Activated naive CD4-positive, alpha-beta T cell treated with anti-CD3 and anti-CD28 coated beads, Interleukin-2, amount 50 U/mL, for 72 hours (primary cell): Measurements from ENCODE around the gene ASB1. TPM values are rescaled to one million over a fixed set of nuclear protein-coding genes. Genes with fewer than 3 reads are reported as not detected.

Experiments
- ATAC-seq, 2 donors: fragments of 150-1000 bp; cut with Tn5 transposase; 2 replicates each; pipeline ENCODE4 v1.10.0; 2021; ENCODE audit warnings: mild to moderate bottlenecking in 2 of 2, moderate library complexity in 2 of 2
- DNase-seq, 2 donors: peaks; one replicate each; pipeline ENCODE4 v3.0.0; 2021 to 2022; ENCODE audit warnings: low spot score in 2 of 2
- H3K27ac Mint-ChIP-seq, 2 donors: one replicate each; pipeline ENCODE4 v1.8.0; 2022; ENCODE audit warnings: mild to moderate bottlenecking in 2 of 2, mixed read lengths in 2 of 2
- H3K36me3 Mint-ChIP-seq, 2 donors: one replicate each; pipeline ENCODE4 v1.8.0; 2022; ENCODE audit warnings: mixed read lengths in 2 of 2
- H3K9me3 Mint-ChIP-seq, 2 donors: one replicate each; pipeline ENCODE4 v1.8.0; 2022; ENCODE audit warnings: mixed read lengths in 2 of 2
- total RNA-seq, 2 donors: library from RNA; stranded (reverse); gene quantifications; one replicate each; pipeline ENCODE4 v1.2.3, GENCODE V29; 2022

The ASB1 gene
- total RNA-seq, 2 donors from 2014 or later, result 33.9 to 42.0 TPM

DNA sequence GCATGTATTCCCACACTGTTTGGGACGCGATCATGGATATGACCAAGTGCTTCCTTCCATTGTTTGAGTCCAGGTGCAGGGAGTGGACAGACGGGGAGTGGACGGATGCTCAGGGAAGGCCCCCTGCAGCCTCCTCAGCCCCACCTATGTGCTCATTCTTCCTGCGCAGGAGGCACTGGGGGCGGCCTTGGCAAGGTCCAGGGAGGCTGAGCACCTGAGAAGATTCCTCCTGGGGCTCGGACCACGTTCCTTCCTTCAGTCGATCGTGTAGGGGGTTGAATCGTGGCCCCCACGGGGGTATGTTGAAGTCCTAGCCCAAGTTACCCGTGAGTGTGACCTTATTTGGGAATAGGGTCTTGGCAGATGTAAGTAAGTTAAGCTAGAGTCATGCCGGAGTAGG, 60.4 kb downstream of the ASB1 start:
- ATAC-seq (no peak), DNase-seq (no peak)
- Mint-ChIP-seq H3K36me3 (no peaks in the 10 kb centered on the region), H3K9me3 (no peaks in the 10 kb centered on the region), H3K27ac (no peak overlapping the region)

- Mint-ChIP-seq H3K36me3 (no peaks in the 10 kb centered on the region), H3K9me3 (no peaks in the 10 kb centered on the region), H3K27ac (no peak overlapping the region)
- DNase-seq (no peak), ATAC-seq (no peak)
Measured at GRCh38 chr2:238487652-238488346, 61.1 kb downstream of the ASB1 start.

DNA sequence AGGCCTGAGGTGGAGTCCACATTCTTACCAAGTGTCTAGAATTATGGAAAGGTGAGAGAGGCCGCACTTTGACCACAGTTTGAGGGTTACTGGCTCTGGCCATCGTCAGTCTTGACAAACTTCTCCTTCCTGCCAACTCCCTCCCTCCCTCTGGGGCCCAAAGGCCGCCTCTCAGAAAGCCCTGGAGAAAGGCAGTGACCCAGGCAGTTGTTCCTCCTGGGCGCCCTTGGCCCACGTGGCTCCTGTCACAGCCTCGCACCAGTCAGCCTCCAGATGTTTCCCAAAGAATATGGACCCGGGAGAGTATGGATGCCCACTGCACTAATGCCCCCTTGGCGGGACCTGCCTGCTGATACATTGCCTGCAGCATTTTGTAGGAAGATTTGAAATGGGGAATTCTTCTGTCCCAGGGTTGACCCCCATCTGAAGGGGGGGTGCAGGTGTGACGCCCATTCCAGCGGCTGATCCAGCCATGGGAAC, 61.7 kb downstream of the ASB1 start:
- DNase-seq, result no peak
- no peak overlapping the region for H3K27ac Mint-ChIP-seq
- no peaks in the 10 kb centered on the region for H3K9me3 Mint-ChIP-seq
- no peak for ATAC-seq
- H3K36me3 Mint-ChIP-seq, result no peaks in the 10 kb centered on the region

DNA sequence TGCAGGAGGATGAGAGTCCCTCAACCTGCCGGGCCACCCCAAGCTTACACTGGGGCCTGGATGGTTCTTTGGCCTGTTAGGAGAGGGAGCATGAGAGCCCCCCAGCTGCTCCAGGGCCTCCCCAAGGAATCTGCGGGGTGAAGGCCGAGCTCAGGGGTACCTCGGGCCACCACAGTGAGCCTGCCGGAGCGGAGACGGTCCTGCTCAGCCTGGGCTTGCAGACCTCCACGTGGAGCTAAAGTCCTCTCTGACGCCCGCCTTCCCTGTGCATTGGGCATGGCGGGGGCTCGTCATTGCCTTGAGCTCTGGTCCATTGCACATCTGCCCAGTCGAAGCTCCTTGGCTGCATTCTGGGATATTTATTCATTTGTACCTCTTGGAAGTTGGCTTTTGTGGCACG, 62.7 kb downstream of the ASB1 start:
- H3K27ac Mint-ChIP-seq, result no peak overlapping the region
- DNase-seq (no peak), ATAC-seq (no peak)
- no peaks in the 10 kb centered on the region for H3K9me3 Mint-ChIP-seq
- H3K36me3 Mint-ChIP-seq, result no peaks in the 10 kb centered on the region

GRCh38 chr2:238489896-238490295, 63.2 kb downstream of the ASB1 start:
- DNase-seq, result no peak
- H3K36me3 Mint-ChIP-seq, result no peaks in the 10 kb centered on the region
- H3K27ac Mint-ChIP-seq, result no peak overlapping the region
- H3K9me3 Mint-ChIP-seq, result no peaks in the 10 kb centered on the region
- no peak for ATAC-seq

GRCh38 chr2:238492840-238493239, 66.1 kb downstream of the ASB1 start:
- ATAC-seq (no peak), DNase-seq (no peak)
- no peaks in the 10 kb centered on the region for H3K36me3 Mint-ChIP-seq
- H3K9me3 Mint-ChIP-seq, result no peaks in the 10 kb centered on the region
- H3K27ac Mint-ChIP-seq, result peak overlapping the region in 1 of 2 donors; percentile 47

DNA sequence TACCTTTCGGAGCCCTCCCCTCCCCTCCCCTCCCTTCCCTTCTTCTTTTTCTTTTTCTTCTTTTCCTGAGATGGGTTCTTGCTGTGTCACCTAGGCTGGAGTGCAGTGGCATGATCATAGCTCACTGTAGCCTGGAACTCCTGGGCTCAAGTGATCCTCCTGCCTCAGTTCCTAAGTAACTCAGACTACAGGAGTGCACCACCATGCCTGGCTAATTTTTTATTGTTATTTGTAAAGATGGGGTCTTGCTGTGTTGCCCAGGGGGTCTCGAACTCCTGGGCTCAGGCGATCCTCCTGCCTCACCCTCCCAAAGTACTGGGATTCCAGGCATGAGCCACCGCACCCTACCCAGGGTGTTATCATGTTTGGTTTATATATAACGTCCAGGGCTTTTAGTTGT, 66.7 kb downstream of the ASB1 start:
- DNase-seq, result no peak
- Mint-ChIP-seq H3K27ac (peak overlapping the region; percentile 47 to 52), H3K36me3 (no peaks in the 10 kb centered on the region), H3K9me3 (no peaks in the 10 kb centered on the region)
- no peak for ATAC-seq

GRCh38 chr2:238493880-238494572, 67.3 kb downstream of the ASB1 start:
- Mint-ChIP-seq H3K9me3 (no peaks in the 10 kb centered on the region), H3K27ac (peak overlapping the region; percentile 47 to 89), H3K36me3 (no peaks in the 10 kb centered on the region)
- DNase-seq (peak in 1 of 2 donors; percentile 25), ATAC-seq (peak; percentile 80 to 86)

DNA sequence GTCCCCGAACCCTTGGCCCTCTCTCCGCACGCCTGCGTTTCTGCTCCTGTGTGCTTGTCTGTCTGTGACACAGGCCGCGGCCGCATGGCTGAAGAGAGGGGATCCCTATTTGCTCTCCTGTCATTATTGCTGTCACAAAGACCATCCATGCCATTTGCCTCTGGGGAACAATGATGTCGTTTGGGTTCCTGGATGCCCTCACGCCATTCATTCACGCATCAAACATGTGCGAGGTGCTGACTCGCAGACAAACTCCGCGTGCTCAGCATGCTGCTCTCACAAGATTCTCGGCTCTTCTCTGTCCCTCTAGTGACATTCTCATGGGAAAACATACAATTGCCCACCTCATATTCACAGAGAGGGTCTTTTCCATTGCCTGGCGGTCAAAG, 67.8 kb downstream of the ASB1 start:
- ATAC-seq (peak in 1 of 2 donors; percentile 8), DNase-seq (no peak)
- no peaks in the 10 kb centered on the region for H3K36me3 Mint-ChIP-seq
- peak overlapping the region; percentile 47 to 89 for H3K27ac Mint-ChIP-seq
- no peaks in the 10 kb centered on the region for H3K9me3 Mint-ChIP-seq

DNA sequence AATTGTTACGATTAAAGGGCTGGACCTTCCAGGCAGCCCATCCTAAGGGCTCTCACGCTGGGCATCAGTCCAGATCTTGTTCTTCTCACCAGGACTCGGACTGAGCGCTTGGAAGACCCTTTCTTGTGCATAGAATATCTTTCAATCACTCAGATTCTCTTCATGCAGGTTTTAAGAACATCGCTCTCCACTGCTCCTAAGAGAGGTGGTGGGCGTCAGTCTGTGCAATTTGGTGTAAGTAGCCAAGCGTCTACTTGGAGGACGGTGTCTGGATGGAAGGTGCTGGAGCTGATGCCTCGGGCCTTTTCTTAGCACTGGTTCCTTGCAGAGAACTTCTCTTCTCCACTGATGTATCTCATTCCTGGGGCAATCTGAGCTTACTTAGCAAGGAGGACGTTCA, 68.7 kb downstream of the ASB1 start:
- Mint-ChIP-seq H3K9me3 (no peaks in the 10 kb centered on the region), H3K36me3 (no peaks in the 10 kb centered on the region), H3K27ac (no peak overlapping the region)

DNA sequence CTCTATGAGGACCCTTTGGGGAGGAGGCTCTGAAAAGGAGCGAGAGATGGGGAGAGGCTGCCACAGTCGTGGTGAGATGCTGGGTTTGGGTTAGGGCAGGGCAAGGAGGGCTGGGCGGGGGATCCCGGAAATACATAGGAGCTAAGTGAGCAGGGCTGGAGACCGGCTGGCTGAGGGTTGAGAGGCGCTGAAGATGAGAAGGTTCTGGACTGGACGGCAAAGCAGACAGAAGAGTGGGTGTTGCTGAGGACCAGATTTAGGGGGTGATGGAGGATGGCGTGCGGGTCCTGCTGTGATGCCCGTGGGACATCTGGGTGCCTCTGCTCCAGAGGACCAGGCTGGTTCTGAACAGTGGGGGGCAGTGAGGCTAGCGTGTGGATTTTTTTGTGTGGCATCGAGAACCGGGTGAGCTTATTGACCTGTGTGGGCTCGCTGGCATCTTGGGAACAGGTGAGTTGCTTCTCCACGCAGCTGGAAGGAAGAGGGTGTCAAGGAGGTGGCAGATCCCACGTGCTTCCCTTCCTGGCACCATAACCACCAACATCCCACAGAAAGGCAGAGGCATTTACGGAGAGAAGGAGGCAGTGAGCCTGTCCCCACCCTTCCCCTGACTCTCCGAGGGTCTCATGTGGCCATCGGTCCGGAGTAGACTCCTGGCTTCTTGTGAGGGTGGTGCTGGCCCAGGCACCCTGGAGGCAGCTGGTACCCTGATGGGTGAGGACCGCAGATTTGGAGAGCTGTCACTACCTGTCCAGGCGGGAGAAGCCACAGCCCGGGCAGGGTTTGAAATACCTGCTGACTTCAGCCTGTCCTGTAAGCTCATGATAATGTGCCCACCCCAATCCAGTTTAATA, 70.3 kb downstream of the ASB1 start:
- DNase-seq (no peak), ATAC-seq (no peak)
- Mint-ChIP-seq H3K27ac (peak overlapping the region in 1 of 2 donors; percentile 51), H3K36me3 (no peaks in the 10 kb centered on the region), H3K9me3 (no peaks in the 10 kb centered on the region)

More for the DNA sequence above, 68.7 kb downstream of the ASB1 start:
- no peak for ATAC-seq
- DNase-seq, result no peak

DNA sequence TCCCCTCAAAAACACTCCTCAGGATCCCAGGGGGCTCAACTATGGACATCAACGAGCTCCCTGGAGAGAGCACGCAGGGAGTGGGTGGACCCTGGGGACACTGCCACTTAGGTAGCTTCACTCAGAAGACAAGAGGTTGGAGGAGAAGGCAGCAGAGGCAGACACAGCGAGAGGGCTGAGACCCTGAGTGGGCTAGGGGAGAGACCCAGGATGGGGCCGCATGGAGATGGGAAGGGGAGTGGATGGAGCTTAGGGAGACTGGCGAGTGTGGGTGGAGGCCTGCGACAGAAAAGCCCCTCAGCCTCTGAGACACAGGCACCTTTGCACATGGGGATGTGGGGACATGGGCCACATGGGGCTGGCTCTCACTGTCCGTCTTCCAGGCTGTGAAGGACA, 70.9 kb downstream of the ASB1 start:
- ATAC-seq (no peak), DNase-seq (no peak)
- no peaks in the 10 kb centered on the region for H3K9me3 Mint-ChIP-seq
- H3K36me3 Mint-ChIP-seq, result no peaks in the 10 kb centered on the region
- no peak overlapping the region for H3K27ac Mint-ChIP-seq

DNA sequence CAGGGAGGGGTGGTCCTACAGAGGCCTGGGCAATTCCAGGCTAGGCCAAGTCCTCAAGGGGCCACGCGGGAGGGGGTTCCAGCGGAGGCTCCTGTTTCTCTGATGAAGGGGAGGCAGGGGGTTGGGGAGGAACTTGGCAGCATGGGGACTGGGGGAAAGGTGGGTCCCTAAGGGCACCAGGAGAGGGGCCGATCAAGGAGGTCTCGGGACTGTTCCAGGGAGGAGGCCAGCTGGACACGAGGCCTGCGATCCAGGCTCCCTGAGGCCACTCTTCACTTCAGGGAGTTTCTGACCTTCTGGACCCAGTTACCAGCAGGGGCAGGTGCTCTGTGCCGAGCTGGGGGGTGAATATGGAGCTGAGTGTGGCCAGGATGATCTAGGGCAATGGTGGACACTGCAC, 71.5 kb downstream of the ASB1 start:
- DNase-seq (no peak), ATAC-seq (no peak)
- H3K27ac Mint-ChIP-seq, result no peak overlapping the region
- H3K9me3 Mint-ChIP-seq, result no peaks in the 10 kb centered on the region
- H3K36me3 Mint-ChIP-seq, result no peaks in the 10 kb centered on the region

GRCh38 chr2:238498691-238499295, 72.1 kb downstream of the ASB1 start:
- no peaks in the 10 kb centered on the region for H3K9me3 Mint-ChIP-seq
- no peaks in the 10 kb centered on the region for H3K36me3 Mint-ChIP-seq
- DNase-seq (no peak), ATAC-seq (no peak)
- no peak overlapping the region for H3K27ac Mint-ChIP-seq

DNA sequence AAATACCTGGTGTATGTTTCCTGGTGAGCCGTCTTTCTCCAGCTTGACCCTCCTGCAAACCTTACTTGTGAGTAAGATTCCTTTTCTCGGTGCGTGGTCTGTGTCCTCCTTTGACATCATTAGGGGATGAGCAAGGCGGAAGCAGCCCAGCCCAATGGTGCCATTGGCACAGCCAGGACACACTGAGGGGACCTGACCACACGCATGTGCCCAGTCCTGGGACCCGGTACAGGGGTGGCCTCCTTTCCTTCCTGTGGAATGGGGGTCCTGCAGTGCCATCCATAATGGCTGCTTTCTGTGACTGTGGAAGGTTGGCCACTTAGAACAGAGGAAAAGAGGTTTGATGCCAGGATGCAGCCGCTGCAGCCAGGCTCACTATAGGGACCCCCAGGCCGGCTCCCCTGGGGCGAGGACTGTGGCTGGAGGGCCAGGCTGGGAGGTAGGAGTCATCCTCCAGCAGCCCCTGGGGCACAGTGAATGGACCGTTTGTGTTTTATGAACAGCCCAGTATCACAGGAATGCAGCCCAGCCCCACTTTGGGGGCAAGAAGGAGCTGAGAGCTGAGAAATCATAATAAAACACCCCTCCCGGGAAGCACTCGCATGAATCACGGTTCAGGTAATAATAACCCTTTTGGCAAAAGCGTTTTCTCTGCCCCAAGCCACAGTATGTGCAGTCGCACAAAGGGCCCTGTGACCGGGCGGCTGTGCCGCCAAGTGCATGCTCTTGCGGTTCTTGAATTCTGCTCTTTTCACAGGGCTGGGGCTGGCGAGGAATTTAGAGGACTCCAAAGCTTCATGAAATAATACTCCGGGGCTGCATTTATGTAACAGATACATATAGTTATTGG, 73.2 kb downstream of the ASB1 start:
- Mint-ChIP-seq H3K9me3 (no peaks in the 10 kb centered on the region), H3K36me3 (no peaks in the 10 kb centered on the region), H3K27ac (no peak overlapping the region)
- ATAC-seq, result no peak
- no peak for DNase-seq

DNA sequence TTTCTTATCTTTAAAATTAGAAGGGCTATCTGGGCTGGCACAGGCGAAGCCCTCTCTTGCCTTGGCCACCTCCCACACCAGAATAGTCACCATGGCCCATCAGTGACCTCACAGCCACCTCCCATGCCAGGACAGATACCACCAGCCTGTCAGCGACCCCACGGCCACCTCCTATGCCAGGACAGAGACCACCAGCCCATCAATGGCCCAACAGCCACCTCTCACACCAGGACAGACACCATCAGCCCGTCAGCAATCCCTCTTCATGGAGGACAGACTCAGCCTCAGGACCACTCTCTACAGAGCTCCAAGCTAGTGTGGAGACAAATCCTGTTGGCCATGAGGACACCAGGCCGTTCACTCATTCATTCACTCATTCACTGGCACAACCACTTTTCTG, 74.6 kb downstream of the ASB1 start:
- Mint-ChIP-seq H3K27ac (no peak overlapping the region), H3K9me3 (no peaks in the 10 kb centered on the region), H3K36me3 (no peaks in the 10 kb centered on the region)
- no peak for DNase-seq
- no peak for ATAC-seq
